Measurements from ENCODE around the gene UBE2Q1.

UBE2Q1 gene

GRCh38 chr1:154550657-154551056, 7.8 kb downstream of the UBE2Q1 start:
- H3K9me3 ChIP-seq (ENCODE audit: control insufficient read depth, low read length): no peaks in the 10 kb centered on the region
- H3K4me1 ChIP-seq (ENCODE audit: control insufficient read depth, insufficient read depth, low read length, poor library complexity, severe bottlenecking): no peaks in the 10 kb centered on the region
- WGBS, 2 experiments (ENCODE audit: insufficient coverage in 2 of 2): 77 to 81% methylated on average over 5 to 6 of the region's 6 CpGs
- H3K27ac ChIP-seq (ENCODE audit: low read depth, low read length, severe bottlenecking): no peak overlapping the region
- H3K36me3 ChIP-seq (ENCODE audit: control insufficient read depth, insufficient read depth, low read length): peaks cover 70% of the 10 kb centered on the region
- no peak overlapping the region for H3K4me3 ChIP-seq (ENCODE audit: extremely low read depth, insufficient read depth, low read length, poor library complexity, severe bottlenecking)

GRCh38 chr1:154550070-154550469, 8.4 kb downstream of the UBE2Q1 start:
- Histone ChIP-seq H3K36me3 (ENCODE audit: control insufficient read depth, insufficient read depth, low read length) (peaks cover 64% of the 10 kb centered on the region), H3K4me3 (ENCODE audit: extremely low read depth, insufficient read depth, low read length, poor library complexity, severe bottlenecking) (no peak overlapping the region), H3K27ac (ENCODE audit: low read depth, low read length, severe bottlenecking) (no peak overlapping the region), H3K9me3 (ENCODE audit: control insufficient read depth, low read length) (no peaks in the 10 kb centered on the region), H3K4me1 (ENCODE audit: control insufficient read depth, insufficient read depth, low read length, poor library complexity, severe bottlenecking) (no peaks in the 10 kb centered on the region)
- WGBS, 2 experiments (ENCODE audit: insufficient coverage in 2 of 2): 92 to 93% methylated on average over 5 of the region's 5 CpGs

GRCh38 chr1:154549202-154549770, 9.2 kb downstream of the UBE2Q1 start:
- H3K27ac ChIP-seq (ENCODE audit: low read depth, low read length, severe bottlenecking): no peak overlapping the region
- no peaks in the 10 kb centered on the region for H3K9me3 ChIP-seq (ENCODE audit: control insufficient read depth, low read length)
- peaks cover 56% of the 10 kb centered on the region for H3K36me3 ChIP-seq (ENCODE audit: control insufficient read depth, insufficient read depth, low read length)
- WGBS, 2 experiments (ENCODE audit: insufficient coverage in 2 of 2): 100% methylated on average over 1 to 3 of the region's 3 CpGs
- H3K4me1 ChIP-seq (ENCODE audit: control insufficient read depth, insufficient read depth, low read length, poor library complexity, severe bottlenecking): no peaks in the 10 kb centered on the region
- no peak overlapping the region for H3K4me3 ChIP-seq (ENCODE audit: extremely low read depth, insufficient read depth, low read length, poor library complexity, severe bottlenecking)

GRCh38 chr1:154548028-154548427, 10.4 kb downstream of the UBE2Q1 start:
- H3K36me3 ChIP-seq (ENCODE audit: control insufficient read depth, insufficient read depth, low read length): peaks cover 44% of the 10 kb centered on the region

GRCh38 chr1:154547105-154547732, 11.2 kb downstream of the UBE2Q1 start:
- Histone ChIP-seq H3K36me3 (ENCODE audit: control insufficient read depth, insufficient read depth, low read length) (peaks cover 36% of the 10 kb centered on the region), H3K4me3 (ENCODE audit: extremely low read depth, insufficient read depth, low read length, poor library complexity, severe bottlenecking) (no peak overlapping the region), H3K4me1 (ENCODE audit: control insufficient read depth, insufficient read depth, low read length, poor library complexity, severe bottlenecking) (no peaks in the 10 kb centered on the region), H3K9me3 (ENCODE audit: control insufficient read depth, low read length) (no peaks in the 10 kb centered on the region), H3K27ac (ENCODE audit: low read depth, low read length, severe bottlenecking) (no peak overlapping the region)
- 82 to 88% methylated on average over 8 to 9 of the region's 11 CpGs for WGBS, 2 experiments (ENCODE audit: insufficient coverage in 2 of 2)

More at GRCh38 chr1:154548028-154548427, 10.4 kb downstream of the UBE2Q1 start:
- Histone ChIP-seq H3K4me3 (ENCODE audit: extremely low read depth, insufficient read depth, low read length, poor library complexity, severe bottlenecking) (no peak overlapping the region), H3K9me3 (ENCODE audit: control insufficient read depth, low read length) (no peaks in the 10 kb centered on the region), H3K27ac (ENCODE audit: low read depth, low read length, severe bottlenecking) (no peak overlapping the region), H3K4me1 (ENCODE audit: control insufficient read depth, insufficient read depth, low read length, poor library complexity, severe bottlenecking) (no peaks in the 10 kb centered on the region)
- no CpG with 5 or more reads among the region's 1 CpG for WGBS, 2 experiments (ENCODE audit: insufficient coverage in 2 of 2)

GRCh38 chr1:154546264-154547063, 12.0 kb downstream of the UBE2Q1 start:
- Histone ChIP-seq H3K36me3 (ENCODE audit: control insufficient read depth, insufficient read depth, low read length) (peaks cover 28% of the 10 kb centered on the region), H3K4me1 (ENCODE audit: control insufficient read depth, insufficient read depth, low read length, poor library complexity, severe bottlenecking) (no peaks in the 10 kb centered on the region), H3K27ac (ENCODE audit: low read depth, low read length, severe bottlenecking) (no peak overlapping the region), H3K9me3 (ENCODE audit: control insufficient read depth, low read length) (no peaks in the 10 kb centered on the region), H3K4me3 (ENCODE audit: extremely low read depth, insufficient read depth, low read length, poor library complexity, severe bottlenecking) (no peak overlapping the region)
- 94 to 100% methylated on average over 2 to 3 of the region's 13 CpGs for WGBS, 2 experiments (ENCODE audit: insufficient coverage in 2 of 2)

GRCh38 chr1:154541231-154541630, 17.2 kb downstream of the UBE2Q1 start:
- 47 to 66% methylated on average over 4 to 6 of the region's 6 CpGs for WGBS, 2 experiments (ENCODE audit: insufficient coverage in 2 of 2)
- H3K4me3 ChIP-seq (ENCODE audit: extremely low read depth, insufficient read depth, low read length, poor library complexity, severe bottlenecking): no peak overlapping the region
- H3K36me3 ChIP-seq (ENCODE audit: control insufficient read depth, insufficient read depth, low read length): no peaks in the 10 kb centered on the region
- no peaks in the 10 kb centered on the region for H3K9me3 ChIP-seq (ENCODE audit: control insufficient read depth, low read length)
- no peak overlapping the region for H3K27ac ChIP-seq (ENCODE audit: low read depth, low read length, severe bottlenecking)
- H3K4me1 ChIP-seq (ENCODE audit: control insufficient read depth, insufficient read depth, low read length, poor library complexity, severe bottlenecking): no peaks in the 10 kb centered on the region

- Histone ChIP-seq H3K4me1 (ENCODE audit: control insufficient read depth, insufficient read depth, low read length, poor library complexity, severe bottlenecking) (no peaks in the 10 kb centered on the region), H3K36me3 (ENCODE audit: control insufficient read depth, insufficient read depth, low read length) (no peaks in the 10 kb centered on the region), H3K27ac (ENCODE audit: low read depth, low read length, severe bottlenecking) (no peak overlapping the region), H3K9me3 (ENCODE audit: control insufficient read depth, low read length) (no peaks in the 10 kb centered on the region), H3K4me3 (ENCODE audit: extremely low read depth, insufficient read depth, low read length, poor library complexity, severe bottlenecking) (no peak overlapping the region)
- WGBS, 2 experiments (ENCODE audit: insufficient coverage in 2 of 2): 86 to 89% methylated on average over 7 to 9 of the region's 9 CpGs
Observed at GRCh38 chr1:154539486-154540483, 18.7 kb downstream of the UBE2Q1 start.

GRCh38 chr1:154536570-154536969, 21.9 kb downstream of the UBE2Q1 start:
- H3K9me3 ChIP-seq (ENCODE audit: control insufficient read depth, low read length): no peaks in the 10 kb centered on the region
- no peaks in the 10 kb centered on the region for H3K4me1 ChIP-seq (ENCODE audit: control insufficient read depth, insufficient read depth, low read length, poor library complexity, severe bottlenecking)
- 91 to 96% methylated on average over 6 to 7 of the region's 7 CpGs for WGBS, 2 experiments (ENCODE audit: insufficient coverage in 2 of 2)
- H3K4me3 ChIP-seq (ENCODE audit: extremely low read depth, insufficient read depth, low read length, poor library complexity, severe bottlenecking): no peak overlapping the region
- H3K27ac ChIP-seq (ENCODE audit: low read depth, low read length, severe bottlenecking): no peak overlapping the region
- no peaks in the 10 kb centered on the region for H3K36me3 ChIP-seq (ENCODE audit: control insufficient read depth, insufficient read depth, low read length)
